Esophagus muscularis mucosa (tissue), 3 donors: ENCODE data around the gene PRSS36.

ENCODE experiments used
- CTCF ChIP-seq, 3 experiments: fragments of 200-600 bp in 2 of 3; fragments of 450-650 bp in 1 of 3; sonication (generic) in 2 of 3; IDR thresholded peaks; one replicate each; pipeline ENCODE4 v1.5.1; 2017 to 2019; ENCODE audit warnings: antibody characterized with exemption in 3 of 3, mild to moderate bottlenecking in 2 of 3, moderate library complexity in 1 of 3
- POLR2A ChIP-seq: fragments of 450-650 bp; IDR thresholded peaks from one replicate; pipeline ENCODE4 v1.6.1; 2017; ENCODE audit warnings: antibody characterized with exemption, moderate library complexity, mild to moderate bottlenecking, low read depth
- POLR2AphosphoS5 ChIP-seq, 2 donors: sonication (generic); formaldehyde crosslinking; IDR thresholded peaks; one replicate each; pipeline ENCODE4 v1.6.1; 2017; ENCODE audit warnings: antibody characterized with exemption in 2 of 2

- no peak for TF ChIP-seq CTCF (IDR thresholded peaks at IDR 0.05)
- TF ChIP-seq POLR2A, result no peak
- no peak for TF ChIP-seq POLR2AphosphoS5 (IDR thresholded peaks at IDR 0.05)
Measured at GRCh38 chr16:31189412-31189778, 39.5 kb upstream of the PRSS36 start.
